Spleen (tissue), 11 donors: ENCODE data around the gene ALDH1L1. TPM values are rescaled to one million over a fixed set of nuclear protein-coding genes. Genes with fewer than 3 reads are reported as not detected.

Experiments used
- DNase-seq: peaks from one replicate; pipeline ENCODE4 v3.0.0-alpha.2; 2020
- H3K27ac ChIP-seq, 8 donors: fragments of 200-600 bp; sonication (generic) in 7 of 8; 1 replicate in 4 of 8; 2 replicates in 4 of 8; pipeline versions ENCODE4 v1.5.0 to v1.8.0; 2016 to 2021; ENCODE audit warnings: inconsistent platforms in 4 of 8, mild to moderate bottlenecking in 4 of 8, moderate library complexity in 1 of 8
- H3K27me3 ChIP-seq, 7 donors: fragments of 200-600 bp; sonication (generic) in 6 of 7; replicated peaks in 1 of 7; 1 replicate in 4 of 7; 2 replicates in 3 of 7; pipeline versions ENCODE4 v1.5.0 to v1.8.0; 2016 to 2021; ENCODE audit warnings: inconsistent platforms in 3 of 7, mild to moderate bottlenecking in 1 of 7
- H3K36me3 ChIP-seq, 6 donors: fragments of 200-600 bp; sonication (generic) in 5 of 6; 1 replicate in 4 of 6; 2 replicates in 2 of 6; pipeline versions ENCODE4 v1.5.0 to v1.8.0; 2016 to 2021; ENCODE audit warnings: inconsistent platforms in 2 of 6
- H3K4me1 ChIP-seq, 6 donors: fragments of 200-600 bp; sonication (generic) in 5 of 6; 1 replicate in 3 of 6; 2 replicates in 3 of 6; pipeline versions ENCODE4 v1.5.0 to v1.8.0; 2016 to 2021; ENCODE audit warnings: inconsistent platforms in 3 of 6
- H3K4me3 ChIP-seq, 8 donors: fragments of 200-600 bp; sonication (generic) in 7 of 8; 1 replicate in 4 of 8; 2 replicates in 4 of 8; pipeline versions ENCODE4 v1.5.0 to v1.8.0; 2016 to 2021; ENCODE audit warnings: inconsistent platforms in 4 of 8, mild to moderate bottlenecking in 4 of 8, moderate library complexity in 2 of 8
- H3K9me3 ChIP-seq, 8 donors: fragments of 200-600 bp; sonication (generic) in 7 of 8; 1 replicate in 4 of 8; 2 replicates in 4 of 8; pipeline versions ENCODE4 v1.5.0 to v1.8.0; 2016 to 2021; ENCODE audit warnings: inconsistent platforms in 4 of 8
- CTCF ChIP-seq, 11 experiments: fragments of 200-600 bp in 7 of 11; fragments of 450-650 bp in 4 of 11; sonication (generic) in 4 of 11; IDR thresholded peaks in 8 of 11; conservative IDR thresholded peaks in 3 of 11; 1 replicate in 7 of 11; 2 replicates in 4 of 11; pipeline versions ENCODE4 v1.4.0 to v1.8.0; 2016 to 2021; ENCODE audit warnings: antibody characterized with exemption in 11 of 11, inconsistent platforms in 4 of 11, mild to moderate bottlenecking in 1 of 11
- POLR2A ChIP-seq, 3 donors: fragments of 450-650 bp; IDR thresholded peaks; one replicate each; pipeline ENCODE4 v1.5.1; 2017; ENCODE audit warnings: antibody characterized with exemption in 3 of 3, mild to moderate bottlenecking in 1 of 3
- POLR2AphosphoS5 ChIP-seq, 3 donors: sonication (generic); formaldehyde crosslinking; IDR thresholded peaks; one replicate each; pipeline ENCODE4 v1.5.1; 2017; ENCODE audit warnings: antibody characterized with exemption in 3 of 3
- WGBS, 5 donors: extraction: QIAGEN DNeasy Blood & Tissue Kit in 3 of 5; methylation state at CpG; one replicate each; pipeline versions ENCODE4 v1.1.5 to v1.1.7; 2013 to 2018; 5-methylcytosine and 5-hydroxymethylcytosine counted together
- intact Hi-C: fragments of 100-400 bp; cut with DNase I; formaldehyde crosslinking; loops from one replicate; pipeline ENCODE4 v1.15.0; 2023; ENCODE audit warnings: low total_unique reads
- polyA plus RNA-seq, 3 donors: library from polyadenylated mRNA; stranded (reverse); fragments of 200-250 nt; gene quantifications; one replicate each; pipeline ENCODE4 v1.2.1, GENCODE V29; 2013
- total RNA-seq, 7 donors: library from RNA; depleted of rRNA in 3 of 7; stranded (reverse); fragments of >200 nt in 3 of 7; fragmentation: NEBNext Ultra II Directional in 4 of 7; extraction: Animal tissue kit (Norgen Biotek cat#: 25700) in 4 of 7; gene quantifications; one replicate each; pipeline versions ENCODE4 v1.1.0 to v1.2.1, GENCODE V29; 2016 to 2021
- donor health status: healthy with polysubstance abuse.
- donor health status: DM: no; HTN: no; CAD: no; lungs with moderate emphysema.
- donor health status: DM: no; HTN: no; CAD: no.
- donor health status: Bipolar disorder and iron deficiency.
- donor health status: healthy.
- donor health status: DM: no; HTN: no; CAD: no.
- donor health status: DM: yes; HTN: yes; CAD: no.

Gene ALDH1L1
- total and polyA plus RNA-seq, 10 donors = 0.09 to 1.3 (median 0.29) TPM; not detected in 3

GRCh38 chr3:126147932-126148683, 32.3 kb downstream of the ALDH1L1 start:
- WGBS, 5 donors = 83 to 87% (median 85%) methylated on average over 11 to 15 of the region's 15 CpGs
- H3K27ac ChIP-seq = no peak overlapping the region
- intact Hi-C loops = no loop called here
- peak; percentile 61 for DNase-seq
- H3K27me3 ChIP-seq = peaks cover 0 to 2% (median 0%) of the 10 kb centered on the region in 7 donors
- H3K4me1 ChIP-seq = no peaks in the 10 kb centered on the region
- no peaks in the 10 kb centered on the region for H3K9me3 ChIP-seq
- H3K4me3 ChIP-seq = no peak overlapping the region
- no peak for TF ChIP-seq POLR2A (IDR thresholded peaks at IDR 0.05)
- no peaks in the 10 kb centered on the region for H3K36me3 ChIP-seq

- DNase-seq = peak; percentile 72
- WGBS, 5 donors = 71 to 97% (median 89%) methylated on average over 4 to 7 of the region's 7 CpGs
- TF ChIP-seq POLR2AphosphoS5 (IDR thresholded peaks at IDR 0.05) (no peak), POLR2A (IDR thresholded peaks at IDR 0.05) (no peak), CTCF (IDR thresholded peaks at IDR 0.05 in 8 of 11, conservative IDR thresholded peaks at IDR 0.05 in 3 of 11) (no peak)
- no peak overlapping the region for H3K27ac ChIP-seq
- no peak overlapping the region for H3K4me3 ChIP-seq
- no peaks in the 10 kb centered on the region for H3K4me1 ChIP-seq
- no peaks in the 10 kb centered on the region for H3K27me3 ChIP-seq
- H3K36me3 ChIP-seq = no peaks in the 10 kb centered on the region
- H3K9me3 ChIP-seq = no peaks in the 10 kb centered on the region
- intact Hi-C loops = no loop called here
These were observed 33.0 kb downstream of the ALDH1L1 start for GRCh38 chr3:126147147-126147931.

GRCh38 chr3:126146525-126147146, 33.8 kb downstream of the ALDH1L1 start:
- no peak for TF ChIP-seq CTCF (IDR thresholded peaks at IDR 0.05 in 8 of 11, conservative IDR thresholded peaks at IDR 0.05 in 3 of 11)
- intact Hi-C loops = no loop called here
- no peak overlapping the region for H3K27ac ChIP-seq
- H3K36me3 ChIP-seq = no peaks in the 10 kb centered on the region
- peak; percentile 66 for DNase-seq
- H3K27me3 ChIP-seq = no peaks in the 10 kb centered on the region
- WGBS, 5 donors = 86 to 98% (median 92%) methylated on average over 6 of the region's 6 CpGs
- no peaks in the 10 kb centered on the region for H3K9me3 ChIP-seq
- H3K4me3 ChIP-seq = no peak overlapping the region
- H3K4me1 ChIP-seq = no peaks in the 10 kb centered on the region

- H3K27ac ChIP-seq = no peak overlapping the region
- intact Hi-C loops = no loop called here
- TF ChIP-seq CTCF (IDR thresholded peaks at IDR 0.05 in 8 of 11, conservative IDR thresholded peaks at IDR 0.05 in 3 of 11) = no peak
- TF ChIP-seq POLR2AphosphoS5 (IDR thresholded peaks at IDR 0.05) = no peak
- no peak for TF ChIP-seq POLR2A (IDR thresholded peaks at IDR 0.05)
- no peaks in the 10 kb centered on the region for H3K36me3 ChIP-seq
- DNase-seq = peak; percentile 46
- no peaks in the 10 kb centered on the region for H3K9me3 ChIP-seq
- no peak overlapping the region for H3K4me3 ChIP-seq
- no peaks in the 10 kb centered on the region for H3K27me3 ChIP-seq
- WGBS, 5 donors = 79 to 86% (median 82%) methylated on average over 3 to 4 of the region's 4 CpGs
- H3K4me1 ChIP-seq = no peaks in the 10 kb centered on the region
These were observed 34.4 kb downstream of the ALDH1L1 start for GRCh38 chr3:126146034-126146433.
